Frontal cortex (tissue), 4 donors: ENCODE results near the gene TST. TPM values are rescaled to one million over a fixed set of nuclear protein-coding genes. Genes with fewer than 3 reads are reported as not detected.

ENCODE experiments used
- DNase-seq, 2 donors: peaks; one replicate each; pipeline ENCODE4 v3.0.0; 2012; ENCODE audit warnings: low spot score in 2 of 2
- FAIRE-seq: peaks from 2 replicates; lab custom pipeline; 2012; peaks lifted over from hg19 to GRCh38; lab: Jason Lieb, UNC
- total RNA-seq: library from RNA; depleted of rRNA; stranded (reverse); fragments of >200 nt; gene quantifications from one replicate; pipeline ENCODE4 v1.2.3, GENCODE V29; 2014
- donor health status: control.
- donor health status: control.
- donor health status: control.

TST gene
- total RNA-seq, 1 donor from 2014 or later, result 4.9 TPM

DNA sequence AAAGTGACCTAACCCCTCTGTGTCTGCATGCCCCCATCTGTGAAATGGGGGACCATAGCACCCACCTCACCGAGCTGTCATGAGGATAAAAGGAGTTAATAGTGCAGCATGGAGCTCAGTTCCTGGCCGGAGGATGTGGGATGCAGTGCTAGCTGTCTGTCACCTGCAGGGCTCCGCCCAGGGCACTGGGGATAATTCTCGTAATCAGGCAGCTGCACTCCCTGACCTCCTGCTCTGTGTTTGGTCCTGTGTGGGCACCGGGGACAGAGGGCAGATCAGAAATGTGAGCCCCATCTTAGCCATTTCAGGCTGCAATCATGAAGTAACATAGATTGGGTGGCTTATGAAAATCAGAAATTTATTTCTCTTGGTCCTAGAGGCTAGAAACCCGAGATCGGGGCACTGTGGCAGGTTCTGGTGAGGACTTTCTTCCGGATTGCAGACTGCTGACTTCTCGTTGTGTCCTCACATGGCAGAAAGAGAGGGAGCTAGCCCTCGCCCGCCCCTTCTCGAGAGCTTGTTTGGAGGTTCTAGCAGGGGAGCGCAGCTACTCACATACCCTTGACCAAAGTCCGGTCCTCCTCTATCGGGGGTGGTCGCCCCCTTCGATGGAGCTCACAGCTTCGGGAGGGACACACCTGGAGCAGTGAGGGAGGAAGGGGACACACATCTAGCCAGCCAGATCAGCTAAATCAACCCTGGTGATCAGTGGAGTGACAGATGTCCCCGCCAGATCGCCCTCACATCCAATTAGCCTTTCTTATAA, 35.5 kb upstream of the TST start:
- no peak for DNase-seq
- FAIRE-seq, result no peak

DNA sequence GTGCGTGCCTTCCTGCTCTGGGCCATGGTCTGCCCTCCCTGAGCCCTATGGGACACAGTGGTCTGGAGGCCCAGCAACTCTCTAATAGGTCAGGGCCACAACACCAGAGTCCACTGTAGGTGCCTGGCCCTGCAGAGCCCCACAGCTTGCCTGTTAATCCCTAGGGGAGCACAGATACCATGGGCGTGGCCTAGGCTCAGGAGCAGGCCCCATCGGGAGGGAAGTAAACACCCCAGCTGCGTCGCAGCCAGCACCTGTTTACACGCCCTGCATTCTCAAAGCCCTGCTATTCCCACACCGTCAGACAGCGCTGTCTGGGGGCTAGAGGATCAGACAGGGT, 34.8 kb upstream of the TST start:
- DNase-seq (no peak), FAIRE-seq (no peak)

GRCh38 chr22:37053310-37054055, 34.2 kb upstream of the TST start:
- DNase-seq (no peak), FAIRE-seq (no peak)

GRCh38 chr22:37052386-37053309, 33.4 kb upstream of the TST start:
- DNase-seq (no peak), FAIRE-seq (no peak)

GRCh38 chr22:37051391-37052385, 32.4 kb upstream of the TST start, which contains the start of gene KCTD17:
TSS of gene KCTD17 (plus strand) at chr22:37051742. CDS start at chr22:37051761, 19 bp downstream.
- FAIRE-seq (no peak), DNase-seq (peak; percentile 94 to 97)

- FAIRE-seq (no peak), DNase-seq (no peak)
These were observed 31.7 kb upstream of the TST start for GRCh38 chr22:37050913-37051312.

GRCh38 chr22:37049224-37049623, 30.0 kb upstream of the TST start:
- DNase-seq, result no peak
- no peak for FAIRE-seq

GRCh38 chr22:37048133-37048532, 28.9 kb upstream of the TST start:
- no peak for FAIRE-seq

DNA sequence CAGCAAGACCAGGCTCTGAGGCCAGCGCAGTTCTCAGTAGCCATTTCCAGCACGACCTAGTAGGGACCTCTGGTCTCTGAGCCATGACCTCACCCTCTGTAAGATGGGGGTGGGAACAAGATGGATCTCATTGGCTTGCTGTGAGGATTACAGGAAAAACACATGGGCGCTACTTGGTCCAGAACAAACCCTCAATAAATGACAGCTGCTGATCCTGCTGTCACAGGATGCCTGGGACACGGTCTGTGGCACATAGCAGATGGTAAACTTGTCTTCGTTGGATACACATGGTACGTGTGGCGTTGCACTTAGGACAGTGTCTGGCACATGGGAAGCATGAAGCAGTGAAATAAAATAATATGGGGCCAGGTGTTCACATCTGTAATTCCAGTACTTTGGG, 27.8 kb upstream of the TST start:
- no peak for DNase-seq
- FAIRE-seq, result no peak

More at GRCh38 chr22:37048133-37048532, 28.9 kb upstream of the TST start:
- DNase-seq, result no peak

- FAIRE-seq (no peak), DNase-seq (no peak)
These were observed 27.3 kb upstream of the TST start for GRCh38 chr22:37046589-37046988.

DNA sequence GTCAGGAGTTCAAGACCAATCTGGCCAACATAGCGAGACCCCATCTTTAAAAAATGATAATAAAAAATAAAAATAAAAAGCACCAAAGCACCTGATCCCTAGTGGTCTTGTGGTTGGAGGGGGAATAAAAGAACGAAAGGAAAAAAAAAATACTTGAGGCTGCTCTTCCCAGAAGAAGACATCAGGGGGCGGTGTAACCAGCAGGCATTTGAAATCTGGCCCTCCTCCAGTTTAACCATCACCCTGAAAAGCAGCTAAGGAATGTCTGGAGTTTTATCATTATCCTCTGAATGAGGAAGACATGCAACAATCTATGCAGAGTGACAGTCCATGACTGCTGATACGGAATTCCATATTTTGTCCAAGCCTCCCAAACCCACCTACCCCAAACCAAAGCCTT, 26.7 kb upstream of the TST start:
- FAIRE-seq (no peak), DNase-seq (no peak)

DNA sequence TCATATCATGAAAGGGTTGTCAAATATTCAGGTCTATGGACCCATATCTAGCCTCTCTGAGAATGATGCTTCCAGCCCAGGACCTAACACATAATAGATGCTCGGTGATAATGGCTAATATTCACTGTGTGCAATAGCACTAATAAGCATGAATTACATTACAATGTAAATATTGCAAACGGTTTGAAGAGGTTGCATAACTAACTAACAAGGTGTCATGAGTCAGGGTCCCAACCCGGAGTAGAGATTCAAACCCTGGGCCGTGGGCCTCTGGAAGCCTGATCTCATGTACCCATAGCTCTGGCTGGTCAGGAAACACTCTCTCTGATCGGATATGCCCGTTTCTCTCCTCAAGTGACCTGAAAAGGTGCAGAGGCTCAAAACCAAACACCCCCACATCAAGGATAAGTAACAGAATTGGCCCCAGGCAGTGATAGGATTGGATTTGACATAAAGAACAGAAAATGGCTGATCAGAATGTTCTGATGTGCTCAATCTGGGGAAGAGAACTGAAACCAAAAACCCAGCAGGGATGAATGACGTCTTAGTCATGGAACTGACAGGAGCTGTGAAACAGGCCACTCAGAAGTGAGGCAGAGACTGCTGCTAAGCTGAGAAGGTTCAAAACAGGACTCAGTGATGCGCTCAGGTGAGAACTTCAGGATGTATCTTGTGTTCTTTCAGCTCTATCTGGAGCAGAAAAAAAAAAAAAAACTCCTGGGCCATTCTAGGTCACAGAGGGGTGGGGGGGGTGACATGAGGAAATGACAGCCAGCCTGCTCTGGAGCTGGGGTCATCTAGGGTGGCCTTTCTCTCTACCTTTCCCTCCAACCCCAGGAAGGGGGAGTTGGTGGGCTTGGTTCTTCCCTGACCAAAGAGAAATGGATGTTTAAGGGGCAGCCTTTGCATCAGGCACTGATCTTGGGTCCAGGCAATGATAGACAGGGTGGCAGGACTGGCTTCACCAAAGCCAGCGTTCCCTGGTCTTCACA, 25.7 kb upstream of the TST start:
- FAIRE-seq, result no peak
- no peak for DNase-seq

DNA sequence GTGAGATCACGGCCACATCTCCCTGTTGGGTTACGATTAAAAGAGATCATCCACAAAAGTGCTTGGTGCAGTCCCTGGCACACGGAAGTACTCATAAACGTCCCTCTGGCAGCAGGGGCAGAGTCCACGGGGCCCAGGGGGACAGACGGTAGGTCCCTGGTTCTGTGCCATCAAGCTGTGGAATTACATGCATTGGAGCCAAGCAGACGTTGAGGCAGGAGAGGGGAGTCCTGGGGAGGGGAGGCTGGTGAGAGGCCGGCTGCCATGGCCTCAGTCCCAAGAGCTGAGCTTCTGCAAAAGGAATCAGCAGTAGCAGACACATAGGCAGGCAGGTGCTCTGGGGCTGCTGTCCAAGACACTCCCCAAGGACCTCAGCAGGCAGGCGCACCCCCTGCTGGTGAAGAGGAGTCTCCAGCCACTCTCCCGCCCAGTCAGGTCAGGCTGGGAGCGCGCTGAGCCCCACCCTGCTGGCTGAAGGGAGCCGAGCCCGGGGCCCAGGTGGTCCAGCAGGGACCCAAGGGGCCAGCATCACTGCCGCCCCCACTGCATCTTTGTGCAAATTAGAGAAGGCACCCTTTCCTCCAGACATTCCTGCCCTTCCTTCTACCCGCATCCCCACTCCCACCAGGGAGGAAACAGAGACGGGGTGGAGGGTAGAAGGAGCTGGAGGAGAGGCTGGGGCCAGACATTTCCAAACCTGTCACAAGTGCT, 24.7 kb upstream of the TST start:
- DNase-seq (no peak), FAIRE-seq (no peak)

DNA sequence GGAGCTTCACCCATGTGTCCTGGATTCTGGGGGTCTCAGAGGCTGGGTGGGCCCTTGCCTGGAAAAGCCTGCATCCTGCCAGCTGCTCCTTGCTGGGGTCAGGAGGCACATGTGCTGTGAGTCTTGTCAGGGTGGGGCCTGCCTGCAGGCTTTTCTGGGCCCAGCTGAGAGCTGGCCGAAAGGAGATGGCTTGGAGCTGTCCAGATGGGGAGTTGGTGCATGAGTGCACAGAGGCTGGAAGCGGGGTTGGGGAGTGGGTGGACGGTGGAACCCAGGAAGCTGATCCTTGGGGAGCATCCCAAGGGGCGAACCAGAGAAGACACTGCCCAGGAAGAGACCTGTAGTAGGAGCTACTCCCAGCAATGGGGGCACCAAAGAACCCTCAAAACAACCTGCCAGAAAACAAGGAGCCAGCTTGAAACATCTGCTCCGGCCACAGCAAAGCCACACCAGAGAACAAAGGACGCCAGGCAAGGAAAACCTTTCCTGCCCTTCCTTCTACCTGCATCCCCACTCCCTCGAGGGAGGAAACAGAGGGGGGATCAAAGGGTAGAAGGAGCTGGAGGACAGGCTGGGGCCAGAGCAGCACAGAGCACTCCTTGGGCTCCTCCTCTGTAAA, 24.1 kb upstream of the TST start:
- FAIRE-seq (no peak), DNase-seq (no peak)

DNA sequence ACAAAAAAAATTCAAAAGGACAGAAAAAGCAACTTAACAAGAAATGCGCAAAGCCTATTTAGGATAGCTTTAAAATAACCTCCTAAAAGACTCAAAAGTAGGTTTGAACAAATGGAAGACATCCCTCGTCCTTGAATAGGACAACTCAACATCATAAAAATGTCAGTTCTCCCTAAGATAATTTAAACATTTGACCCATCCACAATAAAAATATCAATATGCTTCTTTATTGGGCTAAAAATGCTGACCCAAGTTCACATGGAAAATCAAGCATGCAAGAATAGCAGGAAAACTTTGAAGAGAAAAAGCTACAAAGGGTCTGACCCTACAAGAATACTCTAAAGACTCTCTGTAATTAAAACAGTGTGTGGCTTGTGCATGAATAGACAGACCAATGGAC, 20.2 kb upstream of the TST start:
- DNase-seq, result no peak
- no peak for FAIRE-seq

- DNase-seq (no peak), FAIRE-seq (no peak)
These were observed 18.4 kb upstream of the TST start for GRCh38 chr22:37037669-37038068.
